Measurements from ENCODE around the gene ARHGAP1.
"Not testable (repeated sequence)": the region's sequence is repeated elsewhere in the genome, so short reads cannot be mapped to it uniquely, and the experiment has no call there.

Gene ARHGAP1

DNA sequence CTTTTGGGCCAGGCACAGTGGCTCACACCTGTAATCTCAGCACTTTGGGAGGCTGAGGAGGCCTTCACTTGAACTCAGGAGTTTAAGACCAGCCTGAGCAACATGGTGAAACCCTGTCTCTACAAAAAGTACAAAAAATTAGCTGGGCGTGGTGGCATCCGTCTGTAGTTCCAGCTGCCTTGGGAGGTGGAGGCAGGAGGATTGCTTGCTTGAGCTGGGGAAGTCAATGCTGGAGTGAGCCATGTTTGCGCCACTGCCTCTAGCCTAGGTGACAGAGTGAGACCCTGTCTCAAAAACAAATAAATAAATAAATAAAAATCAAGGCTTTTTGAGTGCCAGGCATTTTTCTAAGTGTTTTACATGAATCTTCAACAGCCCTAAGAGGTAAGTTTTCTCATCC is 29.9 kb downstream of the ARHGAP1 start:
- not testable (repeated sequence) for DNase-seq

DNA sequence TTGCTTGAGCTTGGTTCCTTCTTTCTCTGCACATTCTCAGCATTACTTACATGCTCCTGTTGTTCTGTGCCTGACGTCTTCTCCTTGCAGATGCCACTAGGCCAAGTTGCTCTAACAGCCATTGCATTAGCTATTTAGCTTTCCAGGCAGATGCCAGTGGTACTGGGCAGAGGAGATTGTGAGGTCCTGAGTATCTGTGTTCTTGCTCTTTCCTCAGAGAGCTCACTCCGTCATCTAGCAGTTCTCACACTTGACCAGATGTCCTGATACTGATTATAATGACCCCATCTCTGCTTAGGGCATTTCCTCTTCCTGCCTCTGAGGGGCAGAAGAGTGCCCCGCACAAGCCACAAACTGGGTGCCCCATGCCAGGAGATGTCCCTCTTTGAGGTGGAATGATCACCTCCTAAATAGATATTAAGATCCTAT is 30.7 kb downstream of the ARHGAP1 start:
- no peak for DNase-seq

DNA sequence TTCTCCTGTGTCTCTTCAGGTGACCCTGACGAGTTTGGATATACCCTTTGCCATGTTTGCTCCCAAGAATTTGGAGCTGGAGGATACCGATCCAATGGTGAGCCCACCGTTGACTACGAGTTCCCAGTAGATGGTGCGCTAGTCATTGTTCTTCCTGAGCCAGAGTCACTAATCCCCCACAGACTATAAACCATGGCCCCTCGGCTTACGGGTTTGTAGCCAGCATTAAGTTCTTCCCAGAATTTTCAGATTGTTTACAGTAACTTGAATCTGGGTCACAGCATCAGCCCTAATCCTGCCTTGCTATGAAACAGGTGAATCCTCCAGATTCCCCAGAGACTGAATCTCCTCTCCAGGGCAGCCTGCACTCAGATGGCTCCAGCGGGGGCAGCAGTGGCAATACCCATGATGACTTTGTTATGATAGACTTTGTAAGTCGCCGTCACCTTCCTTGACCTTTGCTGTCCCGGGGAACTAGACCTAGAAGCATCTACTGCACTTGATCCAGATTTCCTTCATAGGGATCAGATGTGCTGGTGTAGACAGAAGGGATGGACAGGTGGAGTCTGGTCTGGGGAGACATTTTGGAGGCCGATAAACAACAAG is 31.8 kb downstream of the ARHGAP1 start:
- DNase-seq, result no peak

DNA sequence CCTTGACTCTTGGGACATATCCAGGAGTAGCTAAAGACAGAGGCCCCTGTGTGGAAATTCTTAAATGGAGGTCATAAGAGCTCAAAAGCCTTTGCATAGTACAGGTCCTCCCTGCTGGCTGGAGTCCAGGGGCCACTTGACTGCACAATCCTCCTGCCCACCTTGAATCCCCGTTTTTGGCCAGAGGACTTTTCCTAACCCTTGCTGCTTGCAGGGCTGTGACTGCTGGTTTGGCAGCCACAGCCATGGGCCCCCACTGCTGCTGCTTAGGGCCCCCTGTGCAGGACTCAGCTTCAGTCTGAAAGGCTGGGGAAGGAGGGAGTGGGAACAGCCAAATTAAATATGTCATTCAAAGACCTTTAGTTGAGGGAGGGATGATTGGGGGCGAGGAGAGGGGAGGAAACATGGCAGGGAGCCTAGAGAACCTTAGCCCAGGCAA is 33.4 kb downstream of the ARHGAP1 start:
- DNase-seq, result no peak

DNA sequence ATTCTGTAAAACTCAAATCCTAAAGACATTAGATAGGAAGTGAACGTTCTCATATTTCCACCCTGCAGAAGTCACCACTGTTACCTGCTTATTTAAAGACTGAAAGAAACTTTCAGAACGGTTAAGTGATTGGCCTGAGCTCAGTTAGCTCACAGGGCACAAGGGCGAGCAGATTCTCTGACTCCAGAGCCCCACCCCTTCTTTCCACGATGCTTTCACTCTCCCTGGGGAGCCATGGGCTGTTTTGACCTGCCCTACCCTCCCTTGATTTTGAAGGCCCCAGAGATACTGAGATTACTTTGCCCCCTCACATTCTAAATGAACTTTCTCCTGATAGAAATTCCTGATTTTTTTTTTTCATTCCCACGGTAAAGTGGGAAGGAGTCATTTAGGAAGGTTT is 33.9 kb downstream of the ARHGAP1 start:
- DNase-seq, result no peak

DNA sequence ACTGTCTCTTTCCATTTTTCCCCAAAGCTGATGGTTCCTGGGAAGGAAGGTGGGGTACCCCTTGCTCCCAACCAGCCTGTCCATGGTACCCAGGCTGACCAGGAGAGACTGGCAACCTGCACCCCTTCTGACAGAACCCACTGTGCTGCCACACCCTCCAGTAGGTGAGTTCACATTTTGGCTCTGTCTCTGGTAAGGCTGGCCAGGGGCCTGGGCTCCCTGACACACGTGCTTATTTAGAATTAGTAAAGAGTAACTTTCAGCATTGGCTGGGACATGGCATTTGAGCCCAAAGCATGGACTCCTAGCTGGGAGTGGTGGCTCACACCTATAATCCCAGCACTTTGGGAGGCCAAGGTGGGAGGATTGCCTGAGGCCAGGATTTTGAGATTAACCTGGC is 35.1 kb downstream of the ARHGAP1 start:
- no peak for DNase-seq

DNA sequence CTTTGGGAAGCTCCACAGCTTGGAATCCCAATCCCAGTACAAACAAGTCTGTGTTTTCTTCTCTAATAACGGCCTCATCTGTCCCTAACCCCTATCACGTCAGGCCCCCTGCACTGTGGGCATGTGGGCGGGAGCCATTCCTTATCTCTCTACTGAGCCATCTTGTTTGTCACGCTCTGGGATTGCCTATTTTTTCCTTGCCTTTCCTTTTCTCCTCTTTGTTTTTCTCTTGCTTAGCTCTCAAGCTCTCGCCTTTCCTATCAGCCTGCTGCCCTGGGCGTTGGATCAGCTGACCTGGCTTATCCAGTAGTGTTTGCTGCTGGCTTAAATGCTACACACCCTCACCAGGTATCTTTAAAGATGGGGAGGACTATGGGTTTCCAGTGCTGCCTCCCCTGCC is 35.8 kb downstream of the ARHGAP1 start:
- no peak for DNase-seq

DNA sequence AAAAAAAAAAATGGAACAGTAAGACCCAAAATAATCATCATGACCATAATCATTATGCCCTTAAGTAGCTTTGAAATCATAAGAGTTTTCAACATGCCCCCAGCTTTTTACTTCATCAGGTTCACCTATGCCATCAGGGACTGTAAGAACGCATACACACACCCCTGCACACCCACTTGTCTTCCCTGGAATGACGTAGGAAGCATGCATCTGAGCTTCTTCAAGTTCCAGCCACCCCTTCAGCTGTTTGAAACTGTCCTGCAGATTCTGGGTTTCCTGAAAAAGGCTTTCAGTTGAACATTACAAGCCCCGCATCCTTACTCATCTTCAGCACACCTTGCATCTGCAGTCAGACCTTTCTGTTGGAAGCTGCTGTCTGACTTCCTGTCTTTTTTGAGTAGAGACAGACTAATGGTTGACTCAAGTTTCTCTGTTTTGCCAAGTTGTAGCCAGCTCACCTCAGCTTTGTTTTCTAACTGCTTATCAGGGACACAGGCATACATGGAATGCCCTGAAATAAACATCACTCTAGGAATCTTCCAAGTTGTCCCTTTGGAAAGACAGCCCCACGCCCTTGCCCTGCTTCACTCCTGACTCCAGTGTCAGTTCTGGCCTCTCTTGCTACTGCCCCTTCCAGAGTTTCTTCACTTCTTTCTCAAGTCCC is 37.0 kb downstream of the ARHGAP1 start:
- no peak for DNase-seq

DNA sequence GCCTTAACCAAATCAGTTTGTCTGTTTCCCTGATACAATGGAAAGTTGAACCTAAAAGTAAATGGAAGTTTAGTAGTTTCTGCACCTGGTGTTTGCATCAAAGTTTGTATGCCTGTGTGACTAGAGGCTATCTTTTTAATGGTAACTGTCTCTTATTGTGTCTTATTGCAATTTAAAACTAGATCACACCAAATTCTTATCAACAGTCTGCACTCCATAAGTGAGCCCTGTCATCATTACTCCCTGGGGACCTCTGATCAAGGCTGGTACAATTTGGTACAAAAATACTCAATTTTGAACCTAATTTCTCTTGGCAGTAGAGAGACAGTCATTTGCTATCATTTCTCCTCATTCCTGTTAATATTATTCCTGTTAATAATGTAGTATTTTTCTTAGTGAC is 38.1 kb downstream of the ARHGAP1 start:
- no peak for DNase-seq

DNA sequence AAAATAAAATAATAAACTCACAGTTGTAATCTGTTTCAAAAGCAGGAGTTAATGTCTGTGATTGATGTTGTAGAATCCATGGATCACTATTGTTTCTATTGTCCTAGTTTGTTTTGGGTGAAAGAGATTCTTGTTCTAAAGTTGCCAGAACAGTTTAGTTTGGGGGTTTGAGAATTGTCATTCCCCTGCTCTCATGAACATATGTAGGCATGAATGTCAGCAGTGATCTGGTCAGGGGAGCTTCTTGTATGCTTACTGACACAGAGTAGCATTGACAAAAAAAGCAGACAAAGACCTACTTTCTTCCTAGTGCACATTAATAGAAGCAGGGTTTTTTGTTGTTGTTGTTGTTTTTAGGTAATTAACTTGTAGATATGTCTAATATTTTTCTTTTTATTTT is 38.6 kb downstream of the ARHGAP1 start:
- no peak for DNase-seq

DNA sequence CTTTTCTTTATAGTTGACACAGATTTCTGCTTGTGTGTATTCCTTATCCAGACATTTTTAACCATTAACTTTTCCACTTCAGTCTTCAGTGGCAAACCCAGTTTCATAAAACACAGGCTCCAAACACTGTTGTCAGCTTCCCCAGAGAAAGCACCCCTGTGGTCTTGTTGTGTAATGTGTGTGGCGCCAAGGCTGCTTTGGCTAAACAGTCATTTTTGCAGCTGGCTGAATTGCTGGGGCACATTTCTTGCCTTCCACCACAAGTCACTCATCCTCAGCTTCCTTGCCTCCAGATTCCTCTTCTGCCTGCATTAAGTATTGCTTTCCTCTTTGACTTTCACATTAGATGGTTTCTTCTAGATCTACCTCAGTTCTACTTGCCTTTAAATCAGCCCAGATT is 40.5 kb downstream of the ARHGAP1 start:
- DNase-seq, result no peak

DNA sequence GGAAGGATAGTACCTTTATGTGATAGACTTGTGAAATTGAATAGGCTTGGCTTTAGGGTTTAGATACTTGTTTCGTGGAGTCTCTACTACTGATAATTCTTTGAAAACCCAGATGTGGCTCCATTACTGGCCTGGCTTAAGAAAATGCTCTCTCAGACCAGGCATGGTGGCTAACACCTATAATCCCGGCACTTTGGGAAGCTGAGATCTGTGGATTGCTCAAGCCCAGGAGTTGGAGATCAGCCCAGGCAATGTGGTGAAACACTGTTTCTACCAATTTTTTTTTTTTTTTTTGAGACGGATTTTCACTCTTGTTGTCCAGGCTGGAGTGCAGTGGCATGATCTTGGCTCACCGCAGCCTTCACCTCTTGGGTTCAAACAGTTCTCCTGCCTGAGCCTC is 42.2 kb downstream of the ARHGAP1 start:
- no peak for DNase-seq

DNA sequence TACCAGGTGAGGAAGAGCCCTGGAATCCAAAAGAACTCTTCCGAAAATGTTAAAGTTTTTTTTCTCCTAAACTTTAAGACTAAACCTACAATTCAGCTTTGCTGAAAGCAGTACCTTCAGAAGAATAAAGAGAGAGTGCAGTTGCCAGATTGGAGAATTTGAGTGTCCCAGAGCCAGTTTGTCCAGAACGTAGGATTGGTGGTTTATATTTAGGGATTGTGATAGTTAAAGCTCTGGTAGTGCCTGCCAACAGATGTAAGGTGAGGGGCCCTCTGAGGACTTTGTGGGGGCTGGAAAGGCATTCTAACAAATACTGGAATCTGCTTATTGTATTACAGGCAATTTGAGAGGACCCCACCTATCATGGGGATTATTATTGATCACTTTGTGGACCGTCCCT is 43.2 kb downstream of the ARHGAP1 start:
- DNase-seq, result no peak

DNA sequence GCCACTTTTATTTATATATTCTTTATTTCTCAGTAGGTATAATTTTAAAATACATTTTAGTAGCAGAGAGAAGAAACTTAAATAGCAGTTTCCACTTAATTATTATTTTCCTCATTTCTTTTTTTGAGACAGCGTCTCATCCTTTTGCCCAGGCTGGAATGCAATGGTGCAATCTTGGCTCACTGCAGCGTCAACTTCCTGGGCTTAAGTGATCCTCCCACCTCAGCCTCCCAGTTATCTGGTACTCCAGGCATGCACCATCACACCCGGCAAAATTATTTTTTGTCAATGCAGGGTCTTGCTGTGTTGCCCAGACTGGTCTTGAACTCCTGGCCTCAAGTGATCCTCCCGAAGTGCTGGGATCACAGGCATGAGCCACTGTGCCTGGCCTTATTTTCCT is 44.8 kb downstream of the ARHGAP1 start:
- DNase-seq, result no peak

DNA sequence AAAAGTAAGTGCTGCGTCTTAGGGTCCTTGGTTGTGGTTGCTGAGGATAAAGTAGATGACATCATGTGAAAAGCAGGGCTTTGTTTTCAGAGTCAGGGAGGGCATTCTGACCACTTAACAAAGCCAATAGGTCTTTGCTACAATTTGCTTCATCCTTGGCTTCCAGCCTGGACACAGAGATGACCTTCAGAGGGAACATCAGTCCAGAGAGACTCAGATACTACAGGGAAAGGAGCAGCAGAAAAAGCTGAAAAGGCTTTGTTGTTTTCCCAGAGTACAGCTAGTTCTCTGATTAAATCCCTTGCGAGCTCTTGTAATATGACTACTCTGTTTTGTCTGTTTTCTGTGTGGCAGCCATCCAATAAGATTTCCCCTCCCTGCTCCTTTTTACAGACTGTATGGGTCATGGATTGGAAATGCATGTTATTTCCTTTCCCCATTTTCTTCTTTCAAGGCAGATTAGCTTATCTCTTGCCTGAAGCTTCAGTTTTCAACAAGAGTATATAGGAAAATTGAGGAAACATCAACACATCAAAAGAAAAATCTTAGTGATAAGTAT is 51.2 kb downstream of the ARHGAP1 start:
- no peak for DNase-seq

DNA sequence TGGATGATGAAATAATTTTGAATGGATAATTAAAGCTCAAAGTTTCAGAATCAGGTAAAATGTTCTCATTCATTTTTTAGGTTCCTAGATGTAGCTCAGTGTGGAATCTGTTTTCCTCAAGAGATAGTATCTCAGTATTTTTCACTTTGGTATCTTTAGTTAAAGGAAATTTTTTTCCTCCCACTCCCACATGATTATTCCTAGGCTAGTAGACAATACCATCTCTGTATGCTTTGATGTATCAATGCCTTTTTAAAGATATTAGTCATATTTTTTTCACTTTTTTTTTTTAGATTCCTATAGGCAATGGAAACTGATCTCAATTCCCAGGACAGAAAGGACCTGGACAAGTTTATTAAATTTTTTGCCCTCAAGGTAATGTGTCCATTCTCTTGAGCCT is 56.4 kb downstream of the ARHGAP1 start:
- no peak for DNase-seq

DNA sequence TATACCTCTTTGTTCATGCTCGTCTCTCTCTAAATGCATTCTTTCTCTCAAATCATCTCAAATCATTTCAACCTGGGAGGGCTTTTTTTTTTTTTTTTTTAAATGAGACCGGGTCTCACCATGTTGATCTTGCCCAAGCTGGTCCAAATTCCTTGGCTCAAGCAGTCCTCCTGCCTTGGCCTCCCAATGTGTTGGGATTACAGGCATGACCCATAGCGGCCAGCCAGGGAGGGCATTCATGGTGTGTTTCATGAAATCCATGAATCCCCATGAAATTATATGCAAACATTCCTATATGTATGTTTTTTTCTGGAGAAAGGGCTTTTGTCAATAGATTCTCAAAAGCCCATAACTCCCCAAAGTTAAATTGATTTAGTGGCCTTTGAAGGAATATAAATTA is 56.9 kb downstream of the ARHGAP1 start:
- no peak for DNase-seq

DNA sequence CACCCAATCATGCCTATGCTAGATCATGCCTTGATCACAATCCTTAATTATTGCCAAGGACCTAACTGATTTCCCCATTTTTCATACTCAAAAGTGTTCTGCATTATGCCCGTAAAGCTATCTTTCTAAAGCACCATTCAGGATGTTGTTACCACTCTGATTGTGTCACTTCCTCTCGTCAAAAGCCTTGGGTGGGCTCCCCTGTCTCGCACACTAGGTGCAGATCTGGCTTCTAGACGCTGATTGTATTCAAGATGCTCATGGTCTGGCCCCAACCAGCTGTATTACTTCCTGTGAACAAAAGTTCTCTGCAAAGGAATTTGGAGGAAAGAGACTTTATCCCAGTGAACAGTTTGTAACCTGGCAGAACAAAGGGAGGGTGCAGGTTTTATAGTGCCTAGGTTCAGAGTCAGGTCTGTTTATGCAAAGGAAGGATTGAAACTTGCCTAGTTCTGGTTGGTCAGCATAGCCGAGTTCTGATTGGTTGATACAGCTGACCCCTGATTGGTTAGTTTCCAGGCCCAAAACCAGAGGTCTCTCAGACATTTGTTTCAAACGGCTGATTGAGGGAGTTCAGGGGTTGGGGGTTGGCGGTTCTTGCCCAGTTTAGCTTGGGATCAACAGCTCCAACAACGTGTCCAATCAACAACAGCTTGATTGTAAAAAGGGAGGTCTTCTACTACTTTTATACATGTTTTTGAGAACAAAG is 57.6 kb downstream of the ARHGAP1 start:
- no peak for DNase-seq

DNA sequence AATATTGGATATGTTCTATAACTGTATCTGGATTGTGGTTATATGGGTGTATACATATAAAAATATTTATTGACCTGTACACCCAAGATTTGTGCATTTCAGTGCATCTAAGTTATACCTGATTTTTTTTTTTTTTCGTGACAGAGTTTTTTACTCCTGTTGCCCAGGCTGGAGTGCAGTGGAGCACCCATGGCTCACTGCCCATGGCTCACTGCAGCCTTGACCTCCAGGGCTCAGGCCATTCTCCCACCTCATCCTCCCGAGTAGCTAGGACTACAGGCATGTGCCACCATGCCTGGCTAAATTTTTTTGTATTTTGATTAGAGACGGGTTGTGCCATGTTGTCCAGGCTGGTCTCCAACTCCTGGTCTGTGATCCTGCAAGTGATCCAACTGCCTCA is 58.8 kb downstream of the ARHGAP1 start:
- DNase-seq, result no peak

DNA sequence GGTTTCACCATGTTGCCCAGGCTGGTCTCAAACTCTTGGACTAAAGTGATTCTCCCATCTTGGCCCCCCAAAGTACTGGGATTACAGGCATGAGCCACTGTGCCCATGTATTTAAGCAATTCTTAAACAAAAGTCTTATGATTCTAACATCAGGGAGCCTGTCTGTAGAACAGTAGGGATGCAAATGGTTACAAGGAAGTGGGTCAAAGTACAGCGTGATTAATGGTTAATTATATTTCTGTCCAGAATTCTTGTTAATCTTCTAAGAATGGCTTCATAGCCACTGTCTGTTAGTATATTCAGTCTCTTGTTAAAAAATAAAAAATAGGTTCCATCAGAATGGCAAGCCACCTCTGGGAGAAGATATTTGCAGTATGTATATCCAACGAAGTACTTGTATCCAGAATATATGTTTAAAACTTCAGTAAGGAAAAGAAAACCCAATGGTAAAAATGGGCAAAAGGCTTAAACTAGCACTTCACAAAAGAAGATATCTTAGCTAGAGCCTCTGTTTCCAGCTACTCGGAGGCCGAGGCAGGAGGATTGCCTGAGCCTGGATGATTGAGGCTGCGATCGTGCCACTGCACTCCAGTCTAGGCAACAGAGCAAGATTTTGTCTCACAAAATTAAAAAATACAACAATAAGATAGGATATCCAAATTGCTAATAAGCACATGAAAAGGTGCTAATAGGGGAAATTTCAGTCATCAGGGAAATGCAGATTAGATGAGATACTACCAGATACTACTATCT is 60.2 kb downstream of the ARHGAP1 start:
- no peak for DNase-seq

DNA sequence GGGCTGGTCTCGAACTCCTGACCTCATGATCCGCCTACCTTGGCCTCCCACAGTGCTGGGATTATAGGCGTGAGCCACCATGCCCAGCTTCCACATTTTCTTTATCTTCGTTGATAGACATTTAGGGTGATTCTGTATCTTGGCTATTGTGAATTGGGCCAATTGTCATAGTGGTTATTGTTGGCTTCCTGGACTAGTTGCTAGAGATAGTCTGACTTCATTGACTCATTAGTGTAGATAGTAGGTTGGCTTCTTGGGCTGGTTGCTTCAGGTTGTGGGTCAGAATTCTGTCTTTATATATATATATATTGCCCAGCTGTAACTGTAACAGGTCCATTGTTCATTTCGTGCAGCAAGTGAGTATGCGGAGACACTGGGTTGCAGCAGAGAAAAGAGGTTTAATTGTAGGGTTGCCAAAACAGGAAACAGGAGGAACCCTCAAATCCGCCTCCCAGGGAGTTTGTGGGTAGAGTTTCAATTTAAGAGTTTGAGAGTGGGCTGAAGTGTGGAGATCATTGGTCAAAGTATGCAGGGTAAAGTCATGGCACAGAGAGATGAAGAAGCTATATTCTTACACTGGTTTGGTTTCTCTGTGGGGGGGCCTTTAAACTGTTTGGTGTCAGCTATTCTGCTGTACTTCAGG is 61.1 kb downstream of the ARHGAP1 start:
- no peak for DNase-seq

DNA sequence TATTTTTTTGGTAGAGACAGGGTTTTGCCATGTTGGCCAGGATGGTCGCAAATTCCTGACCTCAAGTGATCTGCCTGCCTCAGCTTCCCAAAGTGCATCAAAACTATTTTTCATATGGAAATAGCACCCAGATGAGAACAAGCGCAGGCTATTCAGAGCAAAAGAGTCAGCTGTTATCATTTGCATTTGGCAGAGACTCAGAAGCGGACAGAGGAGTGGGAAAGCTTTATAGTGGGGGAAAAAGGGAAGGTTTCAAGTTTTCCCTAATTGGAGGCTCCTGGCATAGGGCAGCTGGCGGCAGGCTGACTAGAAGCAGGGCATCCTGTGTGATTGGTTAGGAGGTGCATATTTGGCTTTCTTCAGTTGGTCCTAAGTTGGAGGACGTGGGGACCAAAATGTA is 62.9 kb downstream of the ARHGAP1 start:
- peak; percentile 58 for DNase-seq

All from NCI-H526 treated with DMSO at 0.1 percent for 48 hours (cell line).